GM18951 (cell line): Measurements from ENCODE around the gene LPP.

Experiments
- POLR2A ChIP-seq: IDR thresholded peaks from 4 replicates; pipeline ENCODE4 v1.6.1; 2011; ENCODE audit warnings: mild to moderate bottlenecking; ENCODE audit not compliant: insufficient read length, insufficient read depth; ENCODE audit errors: extremely low read depth
- in situ Hi-C: fragments of 300-500 bp; cut with MboI; formaldehyde crosslinking; loops from one replicate; pipeline ENCODE4 v1.12.0; 2022; ENCODE audit warnings: low sequenced_read_pairs, mixed read lengths, inconsistent platforms; ENCODE audit not compliant: unreplicated experiment

The LPP gene

GRCh38 chr3:188480011-188480410, 326.1 kb downstream of the LPP start:
- TF ChIP-seq POLR2A, result no peak
- in situ Hi-C loops, result no loop called here

GRCh38 chr3:188482929-188483328, 329.0 kb downstream of the LPP start:
- no peak for TF ChIP-seq POLR2A
- in situ Hi-C loops, result no loop called here

- in situ Hi-C loops, result no loop called here
- no peak for TF ChIP-seq POLR2A
These were observed 332.2 kb downstream of the LPP start for GRCh38 chr3:188486126-188486525.

GRCh38 chr3:188486952-188487351, 333.0 kb downstream of the LPP start:
- in situ Hi-C loops, result no loop called here

GRCh38 chr3:188487652-188488051, 333.7 kb downstream of the LPP start:
- in situ Hi-C loops, result no loop called here
- no peak for TF ChIP-seq POLR2A

More at GRCh38 chr3:188486952-188487351, 333.0 kb downstream of the LPP start:
- TF ChIP-seq POLR2A, result no peak

GRCh38 chr3:188488801-188489200, 334.8 kb downstream of the LPP start:
- TF ChIP-seq POLR2A, result no peak
- in situ Hi-C loops, result no loop called here

GRCh38 chr3:188489639-188490405, 335.9 kb downstream of the LPP start:
- no peak for TF ChIP-seq POLR2A
- in situ Hi-C loops, result no loop called here

- no peak for TF ChIP-seq POLR2A
These were observed 336.5 kb downstream of the LPP start for GRCh38 chr3:188490416-188490815.

GRCh38 chr3:188491276-188491687, 337.3 kb downstream of the LPP start:
- in situ Hi-C loops, result no loop called here
- TF ChIP-seq POLR2A, result no peak

More at GRCh38 chr3:188490416-188490815, 336.5 kb downstream of the LPP start:
- in situ Hi-C loops, result no loop called here

GRCh38 chr3:188496390-188496789, 342.4 kb downstream of the LPP start:
- no peak for TF ChIP-seq POLR2A
- in situ Hi-C loops, result no loop called here

GRCh38 chr3:188497021-188497420, 343.1 kb downstream of the LPP start:
- no peak for TF ChIP-seq POLR2A
- in situ Hi-C loops, result no loop called here

- in situ Hi-C loops, result no loop called here
- TF ChIP-seq POLR2A, result no peak
These were observed 349.7 kb downstream of the LPP start for GRCh38 chr3:188503647-188504046.

- in situ Hi-C loops, result no loop called here
- no peak for TF ChIP-seq POLR2A
These were observed 351.2 kb downstream of the LPP start for GRCh38 chr3:188505151-188505550.

GRCh38 chr3:188505911-188506310, 352.0 kb downstream of the LPP start:
- TF ChIP-seq POLR2A, result no peak
- in situ Hi-C loops, result no loop called here

- TF ChIP-seq POLR2A, result no peak
- in situ Hi-C loops, result no loop called here
These were observed 352.5 kb downstream of the LPP start for GRCh38 chr3:188506446-188506845.

GRCh38 chr3:188507244-188507720, 353.3 kb downstream of the LPP start:
- in situ Hi-C loops, result no loop called here
- no peak for TF ChIP-seq POLR2A
